HEK293 (cell line): ENCODE data around the gene LAMA4.

Experiments used
- CTCF ChIP-seq: fragments of 450-650 bp; formaldehyde crosslinking; IDR thresholded peaks from 2 replicates; pipeline ENCODE4 v1.5.1; 2016; ENCODE audit warnings: missing biosample characterization, missing genetic modification characterization
- ZNF792 ChIP-seq: fragments of 450-650 bp; formaldehyde crosslinking; IDR thresholded peaks from 2 replicates; pipeline ENCODE4 v1.5.1; 2016; ENCODE audit warnings: missing biosample characterization, missing genetic modification characterization

GRCh38 chr6:112061605-112062004 is 192.8 kb downstream of the LAMA4 start:
- TF ChIP-seq CTCF (tag by site-specific recombination) (no peak), ZNF792 (tag by site-specific recombination) (no peak)
